ENCODE measurements around the gene LMBR1.
"Not testable (repeated sequence)": the region's sequence is repeated elsewhere in the genome, so short reads cannot be mapped to it uniquely, and the experiment has no call there.

LMBR1 gene

GRCh38 chr7:156823435-156823834 lies 69.5 kb downstream of the LMBR1 start:
- Histone ChIP-seq H3K9ac (ENCODE audit: low read depth, low read length) (no peak overlapping the region), H3K4me1 (ENCODE audit: insufficient read depth, low read length) (no peaks in the 10 kb centered on the region), H3K9me3 (ENCODE audit: control insufficient read depth, insufficient read depth, low read length) (no peaks in the 10 kb centered on the region), H3K36me3 (ENCODE audit: insufficient read depth, low read length) (peaks cover 5% of the 10 kb centered on the region; the same call in 1 of the 2 replicates)

DNA sequence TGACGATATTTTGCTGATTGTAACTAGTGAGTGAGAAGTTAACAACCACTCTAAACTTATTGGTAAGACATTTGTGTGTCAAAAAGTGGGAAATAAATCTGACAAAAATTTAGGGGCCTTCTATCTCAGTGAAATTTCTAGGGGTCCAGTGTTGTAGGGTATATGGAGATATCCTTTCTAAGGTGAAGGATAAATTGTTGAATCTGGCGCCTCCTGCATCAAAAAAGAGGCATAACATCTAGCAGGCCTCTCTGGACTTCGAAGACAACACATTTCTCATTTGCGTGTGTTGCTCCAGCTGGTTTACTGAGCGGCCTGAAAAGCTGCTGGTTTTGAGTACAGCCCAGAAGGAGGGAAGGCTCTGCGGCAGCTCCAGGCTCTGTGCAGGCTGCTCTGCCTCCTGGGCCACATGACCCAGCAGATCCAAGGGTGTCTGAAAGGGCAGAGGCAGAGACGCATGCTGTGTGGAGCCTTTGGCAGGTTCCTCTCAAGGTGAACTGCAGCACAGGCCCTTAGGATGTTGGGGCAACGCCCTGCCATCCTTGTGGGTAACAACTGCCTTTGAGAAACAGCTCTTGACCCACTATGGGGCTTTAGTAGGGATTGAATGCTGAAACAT lies 72.4 kb downstream of the LMBR1 start:
- Histone ChIP-seq H3K9me3 (ENCODE audit: control insufficient read depth, insufficient read depth, low read length) (no peaks in the 10 kb centered on the region), H3K36me3 (ENCODE audit: insufficient read depth, low read length) (peaks cover 5% of the 10 kb centered on the region; the same call in 1 of the 2 replicates), H3K9ac (ENCODE audit: low read depth, low read length) (no peak overlapping the region), H3K4me1 (ENCODE audit: insufficient read depth, low read length) (no peaks in the 10 kb centered on the region)

DNA sequence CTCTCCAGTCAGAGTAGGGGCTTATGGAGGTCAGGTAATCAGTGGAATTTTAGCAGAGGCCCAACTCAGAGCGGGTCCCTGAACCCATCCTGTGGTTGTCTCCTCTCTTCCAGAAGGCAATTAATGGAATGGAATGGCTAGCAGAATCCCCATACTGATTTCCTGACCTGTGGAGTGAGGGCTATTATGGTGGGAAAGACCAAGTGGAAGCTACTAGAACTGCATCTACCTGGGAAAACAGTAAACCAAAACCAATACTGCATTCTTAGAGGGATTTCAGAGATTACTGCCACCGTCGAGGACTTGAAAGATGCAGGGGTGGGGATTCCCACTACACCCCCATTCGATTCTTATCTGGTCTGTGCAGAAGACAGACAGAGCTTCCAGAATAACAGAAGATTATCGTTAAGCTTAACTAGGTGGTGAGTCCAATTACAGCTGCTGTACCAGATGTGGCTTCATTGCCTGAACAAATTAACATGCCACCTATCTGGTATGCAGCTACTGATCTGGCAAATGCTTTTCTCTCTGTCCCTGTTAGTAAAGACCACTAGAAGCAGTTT lies 73.2 kb downstream of the LMBR1 start:
- H3K9me3 ChIP-seq (ENCODE audit: control insufficient read depth, insufficient read depth, low read length), result no peaks in the 10 kb centered on the region
- peaks cover 5% of the 10 kb centered on the region; the same call in 1 of the 2 replicates for H3K36me3 ChIP-seq (ENCODE audit: insufficient read depth, low read length)
- no peak overlapping the region for H3K9ac ChIP-seq (ENCODE audit: low read depth, low read length)
- H3K4me1 ChIP-seq (ENCODE audit: insufficient read depth, low read length), result no peaks in the 10 kb centered on the region

- Histone ChIP-seq H3K9me3 (ENCODE audit: control insufficient read depth, insufficient read depth, low read length) (no peaks in the 10 kb centered on the region), H3K4me1 (ENCODE audit: insufficient read depth, low read length) (no peaks in the 10 kb centered on the region), H3K36me3 (ENCODE audit: insufficient read depth, low read length) (peaks cover 5% of the 10 kb centered on the region; the same call in 1 of the 2 replicates), H3K9ac (ENCODE audit: low read depth, low read length) (no peak overlapping the region)
Observed at GRCh38 chr7:156818133-156818532, 74.8 kb downstream of the LMBR1 start.

- H3K9me3 ChIP-seq (ENCODE audit: control insufficient read depth, insufficient read depth, low read length), result no peaks in the 10 kb centered on the region
- H3K4me1 ChIP-seq (ENCODE audit: insufficient read depth, low read length), result no peaks in the 10 kb centered on the region
- H3K9ac ChIP-seq (ENCODE audit: low read depth, low read length), result no peak overlapping the region
- H3K36me3 ChIP-seq (ENCODE audit: insufficient read depth, low read length), result peaks cover 3% of the 10 kb centered on the region
Observed at GRCh38 chr7:156816943-156817572, 75.9 kb downstream of the LMBR1 start.

GRCh38 chr7:156811706-156812105 lies 81.3 kb downstream of the LMBR1 start:
- Histone ChIP-seq H3K9ac (ENCODE audit: low read depth, low read length) (no peak overlapping the region), H3K9me3 (ENCODE audit: control insufficient read depth, insufficient read depth, low read length) (no peaks in the 10 kb centered on the region), H3K36me3 (ENCODE audit: insufficient read depth, low read length) (no peaks in the 10 kb centered on the region; the same call in 1 of the 2 replicates), H3K4me1 (ENCODE audit: insufficient read depth, low read length) (no peaks in the 10 kb centered on the region)

DNA sequence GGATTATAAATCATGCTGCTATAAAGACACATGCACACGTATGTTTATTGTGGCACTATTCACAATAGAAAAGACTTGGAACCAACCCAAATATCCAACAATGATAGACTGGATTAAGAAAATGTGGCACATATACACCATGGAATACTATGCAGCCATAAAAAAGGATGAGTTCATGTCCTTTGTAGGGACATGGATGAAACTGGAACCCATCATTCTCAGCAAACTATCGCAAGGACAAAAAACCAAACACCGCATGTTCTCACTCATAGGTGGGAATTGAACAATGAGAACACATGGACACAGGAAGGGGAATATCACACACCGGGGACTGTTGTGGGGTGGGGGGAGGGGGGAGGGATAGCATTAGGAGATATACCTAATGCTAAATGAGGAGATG lies 89.3 kb downstream of the LMBR1 start:
- not testable (repeated sequence) for H3K9ac ChIP-seq (ENCODE audit: low read depth, low read length); H3K4me1 ChIP-seq (ENCODE audit: insufficient read depth, low read length); H3K36me3 ChIP-seq (ENCODE audit: insufficient read depth, low read length); H3K9me3 ChIP-seq (ENCODE audit: control insufficient read depth, insufficient read depth, low read length)

DNA sequence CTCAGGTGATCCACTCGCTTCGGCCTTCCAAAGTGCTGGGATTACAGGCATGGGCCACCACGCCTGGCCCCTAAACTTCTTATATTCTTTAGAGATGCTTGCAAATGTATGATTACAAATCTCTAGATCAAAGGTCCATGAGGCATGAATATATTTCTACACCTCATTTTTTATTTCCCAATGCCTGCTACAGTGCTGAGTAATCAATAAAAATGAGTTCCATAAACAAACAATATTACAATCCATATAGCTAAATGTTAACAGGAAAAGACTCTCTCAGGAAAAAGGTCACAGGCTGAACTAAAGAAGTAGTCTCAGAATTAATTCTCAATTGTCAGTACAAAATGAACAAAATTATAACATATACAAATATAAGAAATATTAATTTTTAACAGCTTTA lies 90.8 kb downstream of the LMBR1 start:
- no peak overlapping the region for H3K9ac ChIP-seq (ENCODE audit: low read depth, low read length)
- no peaks in the 10 kb centered on the region for H3K9me3 ChIP-seq (ENCODE audit: control insufficient read depth, insufficient read depth, low read length)
- 0 out of 2 replicates have a peak, but pooled peaks cover 6% of the 10 kb centered on the region for H3K36me3 ChIP-seq (ENCODE audit: insufficient read depth, low read length)
- H3K4me1 ChIP-seq (ENCODE audit: insufficient read depth, low read length), result no peaks in the 10 kb centered on the region

DNA sequence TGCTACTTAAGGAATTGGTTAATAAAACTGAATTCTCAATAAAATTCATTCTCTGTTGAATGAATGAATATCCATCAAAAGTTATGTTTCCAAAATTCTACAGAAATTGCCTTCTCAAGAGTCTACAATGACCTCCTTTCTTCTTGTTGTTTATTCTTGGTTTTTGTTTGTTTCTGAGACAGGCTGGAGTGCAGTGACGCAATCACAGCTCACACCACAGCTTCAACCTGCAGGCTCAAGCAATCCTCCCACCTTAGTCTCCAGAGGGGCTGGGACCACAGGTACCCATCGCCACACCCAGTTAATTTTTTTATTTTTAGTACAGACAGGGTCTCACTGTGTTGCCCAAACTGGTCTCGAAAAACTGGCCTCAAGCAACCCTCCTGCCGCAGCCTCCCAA lies 97.6 kb downstream of the LMBR1 start:
- Histone ChIP-seq H3K9ac (ENCODE audit: low read depth, low read length) (no peak overlapping the region), H3K36me3 (ENCODE audit: insufficient read depth, low read length) (peaks cover 6% of the 10 kb centered on the region; the same call in 1 of the 2 replicates), H3K4me1 (ENCODE audit: insufficient read depth, low read length) (peaks cover 11% of the 10 kb centered on the region), H3K9me3 (ENCODE audit: control insufficient read depth, insufficient read depth, low read length) (no peaks in the 10 kb centered on the region)

DNA sequence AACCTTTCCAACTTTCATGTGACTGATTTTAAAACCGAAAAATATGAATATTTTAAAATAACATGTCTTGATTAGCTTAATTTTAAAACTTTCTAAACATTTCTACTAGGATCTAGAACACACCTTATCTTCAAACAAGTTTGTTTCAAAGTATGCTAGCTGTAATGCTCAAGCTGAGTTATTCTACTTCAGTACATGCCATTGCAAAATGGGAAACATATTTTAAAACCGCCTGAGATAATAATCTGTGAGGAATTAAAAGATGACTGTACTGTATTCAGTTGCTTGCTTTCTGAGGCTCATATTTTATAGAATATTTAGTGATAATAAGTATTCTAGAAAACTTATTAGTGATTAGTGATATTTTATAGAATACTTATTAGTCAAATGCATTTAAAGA lies 99.6 kb downstream of the LMBR1 start:
- H3K4me1 ChIP-seq (ENCODE audit: insufficient read depth, low read length), result peaks cover 11% of the 10 kb centered on the region

GRCh38 chr7:156792611-156793010 lies 100.4 kb downstream of the LMBR1 start:
- Histone ChIP-seq H3K36me3 (ENCODE audit: insufficient read depth, low read length) (no peaks in the 10 kb centered on the region; the same call in 1 of the 2 replicates), H3K9ac (ENCODE audit: low read depth, low read length) (no peak overlapping the region), H3K4me1 (ENCODE audit: insufficient read depth, low read length) (peaks cover 11% of the 10 kb centered on the region), H3K9me3 (ENCODE audit: control insufficient read depth, insufficient read depth, low read length) (no peaks in the 10 kb centered on the region)

More for the DNA sequence above, 99.6 kb downstream of the LMBR1 start:
- Histone ChIP-seq H3K9me3 (ENCODE audit: control insufficient read depth, insufficient read depth, low read length) (no peaks in the 10 kb centered on the region), H3K36me3 (ENCODE audit: insufficient read depth, low read length) (no peaks in the 10 kb centered on the region; the same call in 1 of the 2 replicates), H3K9ac (ENCODE audit: low read depth, low read length) (no peak overlapping the region)

GRCh38 chr7:156791241-156791640 lies 101.7 kb downstream of the LMBR1 start:
- Histone ChIP-seq H3K9ac (ENCODE audit: low read depth, low read length) (no peak overlapping the region), H3K4me1 (ENCODE audit: insufficient read depth, low read length) (peaks cover 11% of the 10 kb centered on the region), H3K36me3 (ENCODE audit: insufficient read depth, low read length) (no peaks in the 10 kb centered on the region; the same call in 1 of the 2 replicates), H3K9me3 (ENCODE audit: control insufficient read depth, insufficient read depth, low read length) (no peaks in the 10 kb centered on the region)

DNA sequence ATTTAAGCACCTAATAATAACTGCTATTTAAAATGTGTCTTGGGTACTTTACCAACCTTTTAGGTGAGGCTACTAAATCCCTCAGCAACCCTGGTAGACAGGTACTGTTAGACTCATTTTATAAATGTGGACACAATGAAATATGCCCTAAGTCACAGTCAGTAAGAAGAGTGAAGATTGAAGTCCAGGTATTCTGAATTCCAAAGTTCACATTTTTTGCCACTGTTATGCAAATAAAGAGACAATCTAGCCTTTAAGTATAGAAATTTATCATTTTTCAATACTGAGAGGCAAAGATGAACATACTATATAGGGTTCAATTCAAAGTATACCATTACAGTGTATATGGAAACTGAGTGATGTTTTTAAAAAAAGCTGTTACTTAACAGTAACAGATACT lies 102.7 kb downstream of the LMBR1 start:
- no peaks in the 10 kb centered on the region for H3K9me3 ChIP-seq (ENCODE audit: control insufficient read depth, insufficient read depth, low read length)
- no peaks in the 10 kb centered on the region; the same call in 1 of the 2 replicates for H3K36me3 ChIP-seq (ENCODE audit: insufficient read depth, low read length)
- H3K9ac ChIP-seq (ENCODE audit: low read depth, low read length), result no peak overlapping the region
- peaks cover 11% of the 10 kb centered on the region for H3K4me1 ChIP-seq (ENCODE audit: insufficient read depth, low read length)

DNA sequence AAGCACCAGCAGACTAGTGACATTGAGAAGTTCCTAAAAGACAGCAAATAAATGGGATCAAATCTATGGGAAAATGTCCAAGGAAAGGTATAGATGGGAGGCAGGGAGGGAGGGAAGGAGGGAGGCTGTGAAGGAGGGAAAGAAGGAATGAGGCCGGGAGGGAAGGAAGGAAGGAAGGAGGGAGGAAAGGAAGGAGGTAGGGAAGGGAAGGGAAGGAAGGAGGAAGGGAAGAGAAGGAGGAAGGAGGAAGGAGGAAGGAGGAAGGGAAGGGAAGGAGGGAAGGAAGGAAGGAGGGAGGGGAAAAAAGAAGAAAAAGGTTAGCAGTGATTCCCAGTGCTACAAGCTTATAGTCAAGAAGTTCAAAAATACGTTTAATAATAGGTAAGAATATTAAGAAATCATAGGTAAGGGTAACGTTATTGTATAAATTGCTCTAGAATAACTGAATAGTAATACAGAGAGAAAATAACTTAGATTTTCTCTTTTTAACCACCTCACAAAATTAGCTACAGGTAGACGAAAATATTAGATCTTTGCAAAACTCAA lies 106.9 kb downstream of the LMBR1 start:
- Histone ChIP-seq H3K9ac (ENCODE audit: low read depth, low read length) (no peak overlapping the region), H3K9me3 (ENCODE audit: control insufficient read depth, insufficient read depth, low read length) (no peaks in the 10 kb centered on the region), H3K4me1 (ENCODE audit: insufficient read depth, low read length) (no peaks in the 10 kb centered on the region; the same call in 1 of the 2 replicates), H3K36me3 (ENCODE audit: insufficient read depth, low read length) (no peaks in the 10 kb centered on the region; the same call in 1 of the 2 replicates)
